CD4-positive, alpha-beta T cell treated with Interleukin-17A for 4 hours (primary cell): ENCODE results near the gene TOR2A.
"Not testable (repeated sequence)": the region's sequence is repeated elsewhere in the genome, so short reads cannot be mapped to it uniquely, and the experiment has no call there.

ENCODE experiments used
- DNase-seq: peaks from one replicate; pipeline ENCODE4 v3.0.0-alpha.2; 2020; ENCODE audit warnings: mixed read lengths

The TOR2A gene

GRCh38 chr9:127768698-127769097, 33.6 kb upstream of the TOR2A start:
- DNase-seq: no peak

GRCh38 chr9:127767909-127768331, 32.8 kb upstream of the TOR2A start:
- DNase-seq: no peak

- DNase-seq: peak; percentile 54
Observed at GRCh38 chr9:127767410-127767809, 32.3 kb upstream of the TOR2A start.

- DNase-seq: no peak
Observed at GRCh38 chr9:127765418-127765817, 30.3 kb upstream of the TOR2A start.

- DNase-seq: peak; percentile 62
Observed at GRCh38 chr9:127763918-127764384, 28.9 kb upstream of the TOR2A start.

GRCh38 chr9:127762111-127762676, 27.1 kb upstream of the TOR2A start:
- DNase-seq: no peak

GRCh38 chr9:127761491-127761956, 26.4 kb upstream of the TOR2A start:
- DNase-seq: no peak

- no peak for DNase-seq
Observed at GRCh38 chr9:127761061-127761460, 26.0 kb upstream of the TOR2A start.

- DNase-seq: no peak
Observed at GRCh38 chr9:127758843-127759242, 23.7 kb upstream of the TOR2A start.

GRCh38 chr9:127756776-127757175, 21.7 kb upstream of the TOR2A start:
- not testable (repeated sequence) for DNase-seq

GRCh38 chr9:127756233-127756632, 21.1 kb upstream of the TOR2A start:
- no peak for DNase-seq

- DNase-seq: no peak
Observed at GRCh38 chr9:127755061-127756060, 20.3 kb upstream of the TOR2A start.

- no peak for DNase-seq
Observed at GRCh38 chr9:127754099-127755060, 19.3 kb upstream of the TOR2A start.

GRCh38 chr9:127753622-127754021, 18.5 kb upstream of the TOR2A start:
- no peak for DNase-seq

- DNase-seq: no peak
Observed at GRCh38 chr9:127753148-127753547, 18.1 kb upstream of the TOR2A start.

- DNase-seq: no peak
Observed at GRCh38 chr9:127751269-127752054, 16.4 kb upstream of the TOR2A start.

GRCh38 chr9:127749090-127749787, 14.1 kb upstream of the TOR2A start:
- no peak for DNase-seq

GRCh38 chr9:127746959-127747569, 12.0 kb upstream of the TOR2A start:
- peak; percentile 61 for DNase-seq

- no peak for DNase-seq
Observed at GRCh38 chr9:127744398-127745110, 9.5 kb upstream of the TOR2A start.
